GM12878 (cell line): Measurements from ENCODE around the gene CDK16. TPM values are rescaled to one million over a fixed set of nuclear protein-coding genes. Genes with fewer than 3 reads are reported as not detected.
A peak's percentile ranks its signal among the peaks of the same experiment; 100 is the strongest.

Experiments used
- ATAC-seq: fragments of 200-7000 bp; cut with Tn5 transposase; 3 replicates; pipeline ENCODE4 v1.9.1; 2020; ENCODE audit warnings: mild to moderate bottlenecking, moderate library complexity
- BruUV-seq: library from RNA; stranded (reverse); fragments of 400-500 nt; replicated peaks from 2 replicates; lab custom pipeline; 2021; lab: Mats Ljungman, UMichigan
- CTCF ChIA-PET: fragments of 300-600 bp; sonication (Branson Sonifier 250); formaldehyde crosslinking; extraction: SDS; loops from one replicate; lab custom pipeline; 2021; ENCODE audit warnings: inconsistent platforms; lab: Yijun Ruan, JAX
- POLR2A ChIA-PET: fragments of 350-600 bp; formaldehyde crosslinking; extraction: SDS; loops from one replicate; lab custom pipeline; 2021; ENCODE audit warnings: inconsistent platforms; lab: Charles Lee
- RAD21 ChIA-PET: fragments of 300-600 bp; sonication (Branson Sonifier 250); formaldehyde crosslinking; loops from one replicate; lab custom pipeline; 2023; ENCODE audit warnings: antibody characterized with exemption; ENCODE audit not compliant: unreplicated experiment; lab: Charles Lee
- SMC1A ChIA-PET: fragments of 300-600 bp; sonication (Branson Sonifier 250); formaldehyde crosslinking; loops from one replicate; lab custom pipeline; 2023; ENCODE audit not compliant: unreplicated experiment, uncharacterized antibody; lab: Charles Lee
- DNase-seq: peaks from one replicate; pipeline ENCODE4 v3.0.0-alpha.2; 2011; ENCODE audit warnings: low read depth, low spot score
- FAIRE-seq: peaks from 3 replicates; lab custom pipeline; 2011; peaks lifted over from hg19 to GRCh38; lab: Jason Lieb, UNC
- H2AFZ ChIP-seq: 2 replicates; pipeline ENCODE4 v1.6.0; 2011; ENCODE audit warnings: low read depth, low read length, control low read depth; ENCODE audit not compliant: control insufficient read depth
- H3K27ac ChIP-seq: 2 replicates; pipeline ENCODE4 v1.5.1; 2011; ENCODE audit warnings: control low read depth; ENCODE audit not compliant: control insufficient read depth, insufficient read depth
- H3K27me3 ChIP-seq, 2 experiments: replicated peaks in 1 of 2; 2 replicates each; pipeline versions ENCODE4 v1.6.0 to v1.6.1; 2011; ENCODE audit warnings: low read length in 1 of 2; ENCODE audit not compliant: control insufficient read depth in 2 of 2, insufficient read depth in 2 of 2
- H3K36me3 ChIP-seq, 2 experiments: 2 replicates each; pipeline ENCODE4 v1.5.1; 2011; ENCODE audit warnings: low read length in 1 of 2; ENCODE audit not compliant: control insufficient read depth in 2 of 2, insufficient read depth in 2 of 2
- H3K4me1 ChIP-seq: 2 replicates; pipeline ENCODE4 v1.6.1; 2011; ENCODE audit warnings: mild to moderate bottlenecking, low read length, moderate library complexity, mixed read lengths; ENCODE audit not compliant: control insufficient read depth, insufficient read depth
- H3K4me2 ChIP-seq: 2 replicates; pipeline ENCODE4 v1.6.0; 2011; ENCODE audit warnings: control low read depth; ENCODE audit not compliant: control insufficient read depth, insufficient read depth
- H3K4me3 ChIP-seq: fragments of 200-600 bp; sonication (generic); 2 replicates; pipeline ENCODE4 v1.5.1; 2016
- H3K79me2 ChIP-seq: 2 replicates; pipeline ENCODE4 v1.6.0; 2011; ENCODE audit warnings: low read length; ENCODE audit not compliant: control insufficient read depth, insufficient read depth
- H3K9ac ChIP-seq: 2 replicates; pipeline ENCODE4 v1.8.0; 2011; ENCODE audit warnings: low read length, control low read depth, mixed read lengths; ENCODE audit not compliant: control insufficient read depth, insufficient read depth
- H3K9me3 ChIP-seq: replicated peaks from 3 replicates; pipeline ENCODE4 v1.5.1; 2011; ENCODE audit warnings: mild to moderate bottlenecking, low read length; ENCODE audit not compliant: control insufficient read depth, insufficient read depth
- H4K20me1 ChIP-seq: 2 replicates; pipeline ENCODE4 v1.6.0; 2011; ENCODE audit not compliant: control insufficient read depth, insufficient read depth
- BCL11A ChIP-seq: IDR thresholded peaks from 2 replicates; pipeline ENCODE4 v1.6.1; 2011; ENCODE audit warnings: low read depth, low read length
- MEF2B ChIP-seq: fragments of 450-650 bp; IDR thresholded peaks from 2 replicates; pipeline ENCODE4 v1.6.1; 2018; ENCODE audit warnings: mild to moderate bottlenecking, moderate library complexity; ENCODE audit not compliant: partially characterized antibody, poor library complexity, severe bottlenecking
- MTA2 ChIP-seq: fragments of 450-650 bp; IDR thresholded peaks from 2 replicates; pipeline ENCODE4 v1.6.1; 2016; ENCODE audit warnings: low read depth, mild to moderate bottlenecking, moderate library complexity
- NFIC ChIP-seq: IDR thresholded peaks from 2 replicates; pipeline ENCODE4 v1.6.1; 2012; ENCODE audit warnings: low read depth, mild to moderate bottlenecking, inconsistent platforms, low read length, moderate library complexity
- NFXL1 ChIP-seq: fragments of 450-650 bp; IDR thresholded peaks from 2 replicates; pipeline ENCODE4 v1.6.1; 2017; ENCODE audit warnings: antibody characterized with exemption, mild to moderate bottlenecking, borderline replicate concordance
- NR2C1 ChIP-seq: fragments of 450-650 bp; IDR thresholded peaks from 2 replicates; pipeline ENCODE4 v1.6.1; 2017; ENCODE audit warnings: antibody characterized with exemption, mild to moderate bottlenecking, moderate library complexity
- NR2F1 ChIP-seq: fragments of 450-650 bp; conservative IDR thresholded peaks from 2 replicates; pipeline ENCODE4 v1.6.1; 2017; ENCODE audit warnings: mild to moderate bottlenecking
- ZZZ3 ChIP-seq: IDR thresholded peaks from 2 replicates; pipeline ENCODE4 v1.6.1; 2011; ENCODE audit warnings: low read depth; ENCODE audit not compliant: control insufficient read depth, insufficient read length
- WGBS: methylation state at CpG from one replicate; pipeline ENCODE4 v1.1.6; 2016; ENCODE audit warnings: low lambda C conversion rate; ENCODE audit not compliant: insufficient replicate concordance, insufficient coverage; ENCODE audit errors: missing lambda C conversion rate; 5-methylcytosine and 5-hydroxymethylcytosine counted together
- in situ Hi-C: fragments of 300-500 bp; cut with MboI; formaldehyde crosslinking; loops from 9 replicates; pipeline ENCODE4 v1.14.3; 2018; ENCODE audit warnings: mixed read lengths
- intact Hi-C: fragments of 100-400 bp; cut with micrococcal nuclease; formaldehyde crosslinking; loops from one replicate; pipeline ENCODE4 v1.14.2; 2022; ENCODE audit not compliant: unreplicated experiment
- polyA plus RNA-seq, 11 experiments: library from polyadenylated mRNA; depleted of rRNA in 4 of 11; unstranded in 6 of 11; stranded (reverse) in 5 of 11; fragments of >200 nt; fragmentation: Nextera tagmentation in 4 of 11; fragmentation: Illumina TruSeq in 1 of 11; extraction: Ambion mirVana in 4 of 11; extraction: Trizol in 1 of 11; gene quantifications; 1 replicate in 1 of 11; 2 replicates in 10 of 11; pipeline versions ENCODE4 v1.2.1 to v1.2.3, GENCODE V29; 2011 to 2016; ENCODE audit warnings: inconsistent platforms in 2 of 11, missing spikeins in 2 of 11, low read depth in 1 of 11
- total RNA-seq, 4 experiments: library from RNA; depleted of rRNA in 3 of 4; stranded (reverse); fragments of >200 nt in 3 of 4; fragmentation: Illumina TruSeq in 1 of 4; extraction: Trizol in 1 of 4; gene quantifications; 2 replicates each; pipeline versions ENCODE4 v1.2.1 to v1.2.3, GENCODE V29; 2013 to 2021
- TF ChIP-seq, protein P1 (sequence below): IDR thresholded peaks from 2 replicates; pipeline ENCODE4 v1.6.1; 2011; ENCODE audit warnings: mild to moderate bottlenecking, low read depth, low read length, moderate library complexity; ENCODE audit not compliant: insufficient replicate concordance
- TF ChIP-seq, protein P2 (sequence below): IDR thresholded peaks from 2 replicates; pipeline ENCODE4 v1.6.1; 2011; ENCODE audit warnings: borderline replicate concordance, low read depth, mild to moderate bottlenecking, moderate library complexity, mixed read lengths, low read length; ENCODE audit not compliant: insufficient read depth; ENCODE audit errors: extremely low read length

The CDK16 gene
- total and polyA plus RNA-seq, 10 of the 15 experiments (the other 5 are each of a cell fraction or from before 2014, with no cell fraction given) = 2.4 to 75.1 (median 48.2) TPM

DNA sequence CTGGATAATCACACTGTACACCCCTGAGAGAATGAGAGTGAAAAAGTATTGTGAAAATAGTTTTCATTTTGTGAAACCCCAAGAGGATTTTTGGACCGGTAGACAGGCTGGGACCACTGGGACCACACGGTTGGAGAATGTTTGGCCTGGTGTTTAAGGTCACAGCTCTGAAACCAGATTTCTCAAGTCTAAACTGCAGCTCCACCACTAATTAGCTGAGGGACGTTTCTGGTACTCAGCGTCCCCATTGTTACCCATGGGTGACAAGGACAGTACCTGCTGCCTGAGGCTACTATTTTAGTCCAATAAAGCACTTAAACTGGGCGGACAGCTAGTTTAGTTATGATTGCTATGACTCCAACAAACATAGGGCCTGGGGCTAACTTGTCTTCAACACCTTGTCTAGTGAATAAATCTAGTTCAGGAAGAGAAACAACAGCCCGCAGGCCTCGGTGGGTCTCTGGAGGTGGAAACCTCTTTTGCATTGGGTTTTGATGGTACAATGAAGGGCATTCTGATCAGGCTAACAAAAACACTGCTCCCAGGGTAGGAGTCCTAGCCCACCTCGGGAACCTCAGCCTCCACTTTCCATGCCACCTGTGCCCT is 13.8 kb downstream of the CDK16 start:
- peak; percentile 47 for FAIRE-seq
- ChIA-PET CTCF (interaction anchor here (1.0 kb wide), 2 partner anchors 14 to 130 kb away, joined by 4 to 5 read pairs; partner anchors contain the start of gene CDK16), RAD21 (interaction anchor here (1.0 to 2.4 kb wide), 3 partner anchors 14 to 42 kb away, joined by 3 to 9 read pairs (median 6); partner anchors contain the start of gene CDK16), SMC1A (interaction anchor here (1.3 to 1.6 kb wide), 2 partner anchors 14 to 152 kb away, joined by 3 to 6 read pairs; no protein-coding TSS in a partner anchor), POLR2A (interaction anchor here (0.6 to 2.7 kb wide), 7 partner anchors 14 to 1453 kb away, joined by 3 to 29 read pairs (median 4); partner anchors contain the start of genes CDK16, NDUFB11 and RBM10)
- H3K4me2 ChIP-seq = peak overlapping the region; percentile 6; the same call in 1 of the 2 replicates
- in situ Hi-C loops (no loop called here), intact Hi-C loops (loop anchor here (2.0 to 5.0 kb wide), 2 partner anchors 130 to 251 kb away; partner anchors contain the start of gene ZNF41)
- H3K9me3 ChIP-seq = no peaks in the 10 kb centered on the region
- H3K4me3 ChIP-seq = peak overlapping the region; percentile 50; the same call in 1 of the 2 replicates
- ATAC-seq = peak; percentile 58
- DNase-seq = no peak
- H3K79me2 ChIP-seq = peaks cover 16% of the 10 kb centered on the region
- peak overlapping the region; percentile 79 for H3K27ac ChIP-seq
- BruUV-seq = TSS peak; percentile 94
- peak overlapping the region; percentile 33 for H3K9ac ChIP-seq
- H3K27me3 ChIP-seq = no peaks in the 10 kb centered on the region
- WGBS = 37% methylated on average over 8 of the region's 8 CpGs
- no peaks in the 10 kb centered on the region for H3K4me1 ChIP-seq
- peaks cover 4 to 7% of the 10 kb centered on the region in 2 experiments; a peak in 3 of 4 replicates for H3K36me3 ChIP-seq
- peak overlapping the region; percentile 4 for H2AFZ ChIP-seq
- no peaks in the 10 kb centered on the region for H4K20me1 ChIP-seq
- TF ChIP-seq, protein P1, sequence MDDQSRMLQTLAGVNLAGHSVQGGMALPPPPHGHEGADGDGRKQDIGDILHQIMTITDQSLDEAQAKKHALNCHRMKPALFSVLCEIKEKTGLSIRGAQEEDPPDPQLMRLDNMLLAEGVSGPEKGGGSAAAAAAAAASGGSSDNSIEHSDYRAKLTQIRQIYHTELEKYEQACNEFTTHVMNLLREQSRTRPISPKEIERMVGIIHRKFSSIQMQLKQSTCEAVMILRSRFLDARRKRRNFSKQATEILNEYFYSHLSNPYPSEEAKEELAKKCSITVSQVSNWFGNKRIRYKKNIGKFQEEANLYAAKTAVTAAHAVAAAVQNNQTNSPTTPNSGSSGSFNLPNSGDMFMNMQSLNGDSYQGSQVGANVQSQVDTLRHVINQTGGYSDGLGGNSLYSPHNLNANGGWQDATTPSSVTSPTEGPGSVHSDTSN = no peak
- peak; percentile 68; the same call in 1 of the 2 replicates for TF ChIP-seq MTA2
- TF ChIP-seq NFIC = 0 out of 2 replicates have a peak, but pooled peaks have one; percentile 43
- TF ChIP-seq NFXL1 = no peak
- TF ChIP-seq BCL11A = peak; percentile 42; the same call in 1 of the 2 replicates
- no peak for TF ChIP-seq ZZZ3
- TF ChIP-seq NR2C1 = no peak
- TF ChIP-seq NR2F1 = peak; percentile 86
- TF ChIP-seq, protein P2, sequence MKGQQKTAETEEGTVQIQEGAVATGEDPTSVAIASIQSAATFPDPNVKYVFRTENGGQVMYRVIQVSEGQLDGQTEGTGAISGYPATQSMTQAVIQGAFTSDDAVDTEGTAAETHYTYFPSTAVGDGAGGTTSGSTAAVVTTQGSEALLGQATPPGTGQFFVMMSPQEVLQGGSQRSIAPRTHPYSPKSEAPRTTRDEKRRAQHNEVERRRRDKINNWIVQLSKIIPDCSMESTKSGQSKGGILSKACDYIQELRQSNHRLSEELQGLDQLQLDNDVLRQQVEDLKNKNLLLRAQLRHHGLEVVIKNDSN = no peak
- TF ChIP-seq MEF2B = peak; percentile 57
